ENCODE data around the gene TBC1D12.

- TF ChIP-seq CTCF (IDR thresholded peaks at IDR 0.05; ENCODE audit: low read depth, low read length, poor library complexity, severe bottlenecking): no peak
- no peak for TF ChIP-seq EZH2phosphoT487 (IDR thresholded peaks at IDR 0.05; ENCODE audit: borderline replicate concordance, low read length)
Observed at GRCh38 chr10:94533027-94533426, 130.7 kb downstream of the TBC1D12 start.
